HG03108 (cell line): ENCODE measurements around the gene ATXN1.
"Not testable (repeated sequence)": the region's sequence is repeated elsewhere in the genome, so short reads cannot be mapped to it uniquely, and the experiment has no call there.

Experiments
- ATAC-seq: cut with Tn5 transposase; IDR thresholded peaks from one replicate; pipeline ENCODE4 v1.9.1; 2021; ENCODE audit warnings: moderate library complexity; ENCODE audit not compliant: unreplicated experiment

ATXN1 gene

DNA sequence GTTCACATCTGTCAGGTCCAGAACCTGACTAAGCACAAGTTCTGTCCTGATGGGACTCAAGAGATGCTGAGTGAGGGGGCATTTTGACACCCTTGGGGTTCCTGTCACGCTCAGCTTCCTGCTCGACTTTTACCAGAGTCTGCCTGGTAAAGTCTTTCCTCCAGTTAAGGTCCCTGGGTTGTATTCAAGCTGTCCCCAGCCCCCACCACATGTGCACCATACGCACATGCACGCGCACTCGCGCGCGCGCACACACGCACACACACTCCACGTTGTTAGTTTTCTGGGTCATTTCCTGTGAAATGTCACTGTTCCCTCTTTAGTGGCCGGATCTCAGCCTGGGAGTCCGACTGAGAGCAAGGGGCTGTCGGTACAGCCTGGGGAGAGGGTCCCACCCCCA lies 356.8 kb downstream of the ATXN1 start:
- ATAC-seq: no peak

- ATAC-seq: no peak
These were observed 357.4 kb downstream of the ATXN1 start for GRCh38 chr6:16403831-16404230.

- no peak for ATAC-seq
These were observed 358.7 kb downstream of the ATXN1 start for GRCh38 chr6:16402581-16402900.

DNA sequence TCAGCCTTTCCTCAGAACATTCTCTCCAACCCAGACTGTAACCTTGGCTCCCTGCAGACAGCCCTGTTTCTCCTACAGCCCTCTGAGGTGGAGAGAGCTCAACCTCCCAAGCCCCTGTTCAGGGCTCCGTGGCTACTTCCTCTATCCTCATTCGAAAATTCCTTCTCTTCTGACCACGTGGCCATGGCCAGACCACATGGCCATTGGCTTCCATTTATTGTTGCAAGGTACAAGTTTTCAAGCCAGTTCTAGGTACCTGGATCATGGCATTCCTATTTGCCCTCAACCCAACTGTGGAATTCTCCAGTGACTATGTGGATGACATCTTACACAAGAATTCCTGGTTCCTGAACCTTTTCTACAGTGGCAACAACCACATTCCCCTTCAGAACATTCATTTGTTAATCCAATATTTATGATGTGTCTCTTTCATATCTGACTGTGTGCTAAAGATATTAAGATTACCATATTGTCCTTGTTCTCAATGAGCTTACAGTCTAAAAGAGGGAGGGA lies 361.0 kb downstream of the ATXN1 start:
- no peak for ATAC-seq

GRCh38 chr6:16399695-16400094 lies 361.6 kb downstream of the ATXN1 start:
- ATAC-seq: no peak

DNA sequence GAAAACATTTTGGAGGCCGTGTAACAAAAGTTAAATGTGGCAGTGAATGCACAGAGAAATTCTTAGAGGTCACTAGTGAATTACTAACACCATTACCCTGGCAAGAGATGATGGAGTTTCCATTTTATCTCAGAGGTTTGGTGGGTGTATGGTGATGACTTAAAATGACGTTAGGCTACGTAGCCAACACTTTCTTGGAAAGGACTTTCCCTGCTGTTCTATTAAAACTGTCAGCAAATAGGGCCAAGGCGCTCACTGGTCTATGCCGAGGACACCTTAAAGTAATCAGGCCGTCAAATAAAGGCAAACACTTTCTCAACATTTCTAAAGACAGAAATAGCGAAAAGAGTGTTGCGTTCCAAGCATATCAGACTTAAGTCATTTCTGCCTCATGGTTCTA lies 362.1 kb downstream of the ATXN1 start:
- ATAC-seq: no peak

- no peak for ATAC-seq
These were observed 362.7 kb downstream of the ATXN1 start for GRCh38 chr6:16398587-16398986.

- ATAC-seq: no peak
These were observed 363.6 kb downstream of the ATXN1 start for GRCh38 chr6:16397623-16398022.

DNA sequence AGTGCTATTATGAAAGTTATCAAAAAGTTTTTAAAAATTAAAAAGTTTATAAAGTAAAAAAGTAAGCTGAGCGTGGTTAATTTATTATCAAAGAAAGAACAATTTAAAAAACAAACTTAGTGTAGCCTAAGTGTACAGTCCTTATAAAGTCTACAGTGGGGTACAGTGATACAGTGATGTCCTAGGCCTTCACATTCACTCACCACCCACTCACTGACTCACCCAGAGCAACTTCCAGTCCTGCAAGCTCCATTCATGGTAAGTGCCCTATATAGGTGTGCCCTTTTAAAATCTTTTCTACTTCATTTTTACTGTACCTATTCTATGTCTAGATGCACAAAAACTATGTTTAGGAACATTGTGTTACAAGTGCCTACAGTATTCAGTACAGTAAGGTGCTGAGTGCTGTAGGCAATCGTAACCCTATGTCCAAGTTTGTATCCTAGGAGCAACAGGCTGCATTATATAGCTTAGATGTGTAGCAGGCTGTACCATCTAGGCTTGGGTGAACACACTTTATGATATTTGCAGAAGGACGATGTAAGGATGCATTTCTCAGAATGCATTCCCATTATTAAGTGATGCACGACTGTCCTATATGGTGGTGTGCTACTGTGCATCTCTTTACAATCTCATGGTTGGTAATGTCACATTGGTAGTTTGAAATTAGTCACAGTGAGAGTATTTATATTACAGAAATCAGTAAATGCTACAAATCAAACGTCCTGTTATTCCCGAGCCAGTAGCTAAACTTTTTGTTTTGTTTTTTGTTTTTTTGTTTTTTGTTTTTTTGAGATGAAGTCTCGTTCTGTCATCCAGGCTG lies 364.6 kb downstream of the ATXN1 start:
- no peak for ATAC-seq

DNA sequence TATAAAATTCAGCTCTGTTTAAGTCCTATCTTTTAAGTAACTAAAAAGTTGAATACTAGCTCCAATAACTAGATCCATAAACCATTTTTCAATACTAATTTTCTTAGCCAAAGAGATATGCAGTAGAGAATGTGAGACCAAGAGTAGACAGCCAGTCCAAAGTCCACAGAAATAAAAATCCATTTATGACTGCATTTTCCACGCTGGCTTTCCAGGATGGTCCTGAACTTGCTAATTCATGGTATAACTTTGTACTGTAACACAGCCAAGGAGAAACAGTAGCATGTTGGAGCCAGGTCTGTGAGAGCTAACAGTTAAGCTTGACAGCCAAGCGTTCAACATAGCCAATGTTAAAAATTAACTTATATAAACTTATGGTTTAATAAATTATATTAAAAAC lies 366.6 kb downstream of the ATXN1 start:
- no peak for ATAC-seq

GRCh38 chr6:16393326-16393725 lies 367.9 kb downstream of the ATXN1 start:
- ATAC-seq: no peak

GRCh38 chr6:16392010-16392409 lies 369.2 kb downstream of the ATXN1 start:
- no peak for ATAC-seq

- ATAC-seq: no peak
These were observed 369.8 kb downstream of the ATXN1 start for GRCh38 chr6:16391451-16391912.

DNA sequence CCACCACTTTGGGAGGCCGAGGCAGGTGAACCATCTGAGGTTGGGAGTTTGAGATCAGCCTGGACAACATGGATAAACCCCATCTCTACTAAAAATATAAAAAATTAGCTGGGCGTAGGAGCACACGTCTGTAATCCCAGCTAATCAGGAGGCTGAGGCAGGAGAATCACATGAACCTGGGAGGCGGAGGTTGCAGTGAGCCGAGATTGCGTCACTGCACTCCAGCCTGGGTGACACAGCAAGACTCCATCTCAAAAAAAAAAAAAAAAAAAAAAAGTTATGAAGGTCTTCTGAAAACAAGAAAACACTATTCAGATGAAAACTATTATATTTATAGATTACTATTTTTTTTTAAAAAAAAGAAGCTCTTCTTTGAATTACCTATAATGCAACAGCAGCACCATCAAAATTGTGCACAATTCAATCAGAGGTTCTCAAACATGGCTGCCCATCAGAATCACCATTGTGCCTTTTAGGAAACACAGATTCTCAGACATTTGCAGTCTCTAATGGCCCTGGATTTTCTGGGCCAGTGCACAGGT lies 370.3 kb downstream of the ATXN1 start:
- not testable (repeated sequence) for ATAC-seq

DNA sequence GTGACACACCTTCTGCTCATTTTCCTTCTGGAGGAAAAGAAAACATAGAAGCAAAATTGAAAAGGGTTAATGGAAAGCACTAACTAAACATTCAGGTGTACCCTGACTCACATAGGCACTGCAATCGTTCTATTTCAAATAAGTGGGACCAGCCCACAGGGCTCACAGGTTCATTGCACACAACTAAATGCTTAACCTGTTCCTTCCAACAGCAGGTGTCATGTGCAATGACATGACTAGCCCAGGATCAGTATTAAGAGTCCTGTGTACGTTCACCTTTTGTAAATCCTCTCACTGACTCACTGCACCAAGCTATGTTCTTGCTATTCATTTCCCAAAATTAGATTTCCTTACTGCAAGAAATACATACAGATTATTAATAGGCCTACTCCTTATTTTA lies 371.6 kb downstream of the ATXN1 start:
- ATAC-seq: no peak

- ATAC-seq: no peak
These were observed 372.8 kb downstream of the ATXN1 start for GRCh38 chr6:16388488-16388887.

DNA sequence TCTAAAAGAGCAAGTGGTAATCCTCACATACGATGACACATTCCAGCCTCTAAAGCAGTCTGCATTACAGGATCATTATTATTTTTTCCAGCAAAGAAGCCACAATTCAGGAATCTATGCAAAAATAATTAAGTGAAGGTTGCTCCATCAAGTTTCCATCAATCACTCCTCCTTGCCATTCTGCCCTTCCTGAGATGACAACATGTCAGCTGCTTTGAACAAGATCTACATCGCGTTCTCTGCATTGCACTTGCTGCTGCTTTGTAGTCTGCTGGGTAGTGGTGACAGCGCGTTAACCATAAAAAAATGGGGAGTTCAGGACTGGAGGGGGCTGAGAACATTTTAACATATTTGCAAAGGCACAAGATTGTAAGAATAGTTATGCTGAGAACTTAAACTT lies 375.2 kb downstream of the ATXN1 start:
- no peak for ATAC-seq

- no peak for ATAC-seq
These were observed 377.6 kb downstream of the ATXN1 start for GRCh38 chr6:16383607-16384206.

GRCh38 chr6:16381968-16382367 lies 379.3 kb downstream of the ATXN1 start:
- ATAC-seq: not testable (repeated sequence)

- ATAC-seq: no peak
These were observed 380.9 kb downstream of the ATXN1 start for GRCh38 chr6:16380220-16380809.

DNA sequence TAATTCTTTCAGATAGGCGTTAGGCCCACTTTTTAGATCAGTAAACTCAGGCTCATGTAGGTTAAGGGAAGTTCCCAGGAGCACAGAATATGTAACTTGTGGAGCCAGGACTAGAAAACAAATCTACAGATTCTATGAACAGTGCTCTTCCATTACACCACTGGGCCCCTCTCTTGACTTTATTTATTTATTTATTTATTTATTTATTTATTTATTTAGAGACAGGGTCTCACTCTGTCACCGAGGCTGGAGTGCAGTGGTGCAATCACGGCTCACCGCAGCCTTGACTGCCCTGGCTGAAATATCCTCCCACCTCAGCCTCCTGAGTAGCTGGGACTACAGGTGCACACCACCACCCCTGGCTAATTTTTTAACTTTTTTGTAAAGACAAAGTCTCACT lies 382.9 kb downstream of the ATXN1 start:
- not testable (repeated sequence) for ATAC-seq

GRCh38 chr6:16377470-16377869 lies 383.8 kb downstream of the ATXN1 start:
- ATAC-seq: no peak
